NB4 (cell line): ENCODE data around the gene NGDN.

Experiments used
- CTCF ChIP-seq: IDR thresholded peaks from one replicate; pipeline ENCODE4 v1.5.1; 2012; ENCODE audit warnings: low read depth, low read length
- POLR2A ChIP-seq: IDR thresholded peaks from 2 replicates; pipeline ENCODE4 v1.6.1; 2011; ENCODE audit warnings: mild to moderate bottlenecking; ENCODE audit not compliant: insufficient read length; ENCODE audit errors: extremely low read depth

- TF ChIP-seq POLR2A (no peak), CTCF (no peak)
Measured at GRCh38 chr14:23435543-23436326, 33.8 kb upstream of the NGDN start, which contains the start of gene MYH7.
